ENCODE data around the gene FOXM1. TPM values are rescaled to one million over a fixed set of nuclear protein-coding genes. Genes with fewer than 3 reads are reported as not detected.

The FOXM1 gene, protein sequence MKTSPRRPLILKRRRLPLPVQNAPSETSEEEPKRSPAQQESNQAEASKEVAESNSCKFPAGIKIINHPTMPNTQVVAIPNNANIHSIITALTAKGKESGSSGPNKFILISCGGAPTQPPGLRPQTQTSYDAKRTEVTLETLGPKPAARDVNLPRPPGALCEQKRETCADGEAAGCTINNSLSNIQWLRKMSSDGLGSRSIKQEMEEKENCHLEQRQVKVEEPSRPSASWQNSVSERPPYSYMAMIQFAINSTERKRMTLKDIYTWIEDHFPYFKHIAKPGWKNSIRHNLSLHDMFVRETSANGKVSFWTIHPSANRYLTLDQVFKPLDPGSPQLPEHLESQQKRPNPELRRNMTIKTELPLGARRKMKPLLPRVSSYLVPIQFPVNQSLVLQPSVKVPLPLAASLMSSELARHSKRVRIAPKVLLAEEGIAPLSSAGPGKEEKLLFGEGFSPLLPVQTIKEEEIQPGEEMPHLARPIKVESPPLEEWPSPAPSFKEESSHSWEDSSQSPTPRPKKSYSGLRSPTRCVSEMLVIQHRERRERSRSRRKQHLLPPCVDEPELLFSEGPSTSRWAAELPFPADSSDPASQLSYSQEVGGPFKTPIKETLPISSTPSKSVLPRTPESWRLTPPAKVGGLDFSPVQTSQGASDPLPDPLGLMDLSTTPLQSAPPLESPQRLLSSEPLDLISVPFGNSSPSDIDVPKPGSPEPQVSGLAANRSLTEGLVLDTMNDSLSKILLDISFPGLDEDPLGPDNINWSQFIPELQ
- total RNA-seq (1.3 TPM), polyA plus RNA-seq (ENCODE audit: insufficient read depth, low read depth, low replicate concordance) (1.3 TPM)
- long read RNA-seq, donor 1, partial matches to known transcripts: 7 of 9 reads
- long read RNA-seq, donor 1, other reads (novel, unspliced or antisense): 0 of 9 reads
- long read RNA-seq, donor 2, partial matches to known transcripts: 0 of 2 reads
- long read RNA-seq, donor 2, other reads (novel, unspliced or antisense): 0 of 2 reads
- long read RNA-seq, donor 3, partial matches to known transcripts: 0 of 1 reads
- long read RNA-seq, donor 3, other reads (novel, unspliced or antisense): 0 of 1 reads
- long read RNA-seq, donor 4, partial matches to known transcripts: 0 of 2 reads
- long read RNA-seq, donor 4, other reads (novel, unspliced or antisense): 0 of 2 reads
- long read RNA-seq, donor 5: 0 reads
- long read RNA-seq, donor 6: 0 reads
- long read RNA-seq, donor 7, partial matches to known transcripts: 0 of 1 reads
- long read RNA-seq, donor 7, other reads (novel, unspliced or antisense): 1 of 1 reads
- long read RNA-seq, donor 8, partial matches to known transcripts: 5 of 7 reads
- long read RNA-seq, donor 8, other reads (novel, unspliced or antisense): 0 of 7 reads
- long read RNA-seq, donor 9: 0 reads
- long read RNA-seq, donor 10: 0 reads

DNA sequence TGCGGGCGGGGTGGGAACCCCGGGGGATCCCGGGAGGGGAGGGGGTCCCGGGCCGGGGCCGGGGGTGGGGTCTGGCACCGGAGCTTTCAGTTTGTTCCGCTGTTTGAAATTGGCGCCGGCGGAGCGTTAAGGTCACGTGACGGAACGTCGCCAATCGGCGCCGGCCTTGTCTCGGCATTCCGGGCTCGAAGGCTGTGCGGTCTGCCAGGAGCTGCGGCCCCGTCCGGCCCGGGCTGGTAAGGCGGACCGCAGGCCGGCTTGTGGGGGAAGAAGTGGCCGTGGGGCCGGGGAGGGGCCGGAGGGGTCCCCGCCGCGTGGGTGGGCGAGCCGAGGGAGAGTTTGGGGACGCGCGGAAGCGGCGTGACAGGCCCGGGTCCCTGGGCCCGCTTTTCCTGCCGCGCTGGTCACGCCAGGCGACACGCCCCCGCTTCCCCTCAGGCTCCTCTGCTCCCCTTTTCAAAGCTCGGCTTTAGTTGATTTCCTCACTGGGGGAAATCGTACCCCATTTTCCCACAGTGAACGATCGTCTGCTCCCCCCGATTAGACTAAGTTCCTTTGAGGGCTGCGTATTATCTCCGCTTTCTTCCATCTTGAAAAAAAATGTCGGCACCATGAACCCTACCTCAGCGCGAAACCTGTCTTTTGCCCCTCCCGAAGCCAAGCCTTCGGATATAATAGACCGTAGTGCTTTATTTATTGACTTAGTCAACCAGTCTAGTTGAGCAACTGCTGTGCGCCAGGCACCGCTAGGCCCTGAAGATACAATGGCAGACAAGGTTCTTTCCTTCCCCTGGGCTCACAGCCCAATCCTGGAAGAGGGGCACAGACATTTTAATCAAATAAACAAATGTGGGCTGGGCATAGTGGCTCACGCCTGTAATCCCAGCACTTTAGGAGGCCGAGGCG, at the start of gene FOXM1, which contains the start of gene RHNO1:
Gene FOXM1, minus strand, starts transcription at position 128 of the 906 bp plus-strand sequence. CDS start 2,696 bp downstream, outside the sequence.
Gene RHNO1, plus strand, starts transcription at position 177 of the 906 bp plus-strand sequence. CDS start 8,144 bp downstream, outside the sequence.
- Histone ChIP-seq H3K36me3 (ENCODE audit: control insufficient read depth in 2 of 3, insufficient read depth in 3 of 3, low read length in 3 of 3) (no peaks in the 10 kb centered on the region), H3K27ac (ENCODE audit: low read depth in 2 of 2, low read length in 2 of 2) (peak within 1 kb of the TSS; percentile 89 to 92), H3K4me1 (ENCODE audit: control insufficient read depth in 2 of 3, insufficient read depth in 2 of 3, low read depth in 1 of 3, low read length in 3 of 3) (peaks cover 0 to 16% (median 3%) of the 10 kb centered on the region in 3 donors), H3K27me3 (ENCODE audit: control insufficient read depth, insufficient read depth, low read length) (no peaks in the 10 kb centered on the region), H3K4me3 (ENCODE audit: low read length in 3 of 3) (peak within 1 kb of the TSS; percentile 87 to 96 (median 94)), H3K9me3 (ENCODE audit: control insufficient read depth in 2 of 3, insufficient read depth in 1 of 3, low read length in 3 of 3) (no peaks in the 10 kb centered on the region), H3K9ac (ENCODE audit: low read length in 3 of 3) (peak within 1 kb of the TSS; percentile 85 to 98 (median 93))
- DNase-seq: peak; percentile 93 to 97 (median 95)
- TF ChIP-seq, protein P1, sequence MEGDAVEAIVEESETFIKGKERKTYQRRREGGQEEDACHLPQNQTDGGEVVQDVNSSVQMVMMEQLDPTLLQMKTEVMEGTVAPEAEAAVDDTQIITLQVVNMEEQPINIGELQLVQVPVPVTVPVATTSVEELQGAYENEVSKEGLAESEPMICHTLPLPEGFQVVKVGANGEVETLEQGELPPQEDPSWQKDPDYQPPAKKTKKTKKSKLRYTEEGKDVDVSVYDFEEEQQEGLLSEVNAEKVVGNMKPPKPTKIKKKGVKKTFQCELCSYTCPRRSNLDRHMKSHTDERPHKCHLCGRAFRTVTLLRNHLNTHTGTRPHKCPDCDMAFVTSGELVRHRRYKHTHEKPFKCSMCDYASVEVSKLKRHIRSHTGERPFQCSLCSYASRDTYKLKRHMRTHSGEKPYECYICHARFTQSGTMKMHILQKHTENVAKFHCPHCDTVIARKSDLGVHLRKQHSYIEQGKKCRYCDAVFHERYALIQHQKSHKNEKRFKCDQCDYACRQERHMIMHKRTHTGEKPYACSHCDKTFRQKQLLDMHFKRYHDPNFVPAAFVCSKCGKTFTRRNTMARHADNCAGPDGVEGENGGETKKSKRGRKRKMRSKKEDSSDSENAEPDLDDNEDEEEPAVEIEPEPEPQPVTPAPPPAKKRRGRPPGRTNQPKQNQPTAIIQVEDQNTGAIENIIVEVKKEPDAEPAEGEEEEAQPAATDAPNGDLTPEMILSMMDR (IDR thresholded peaks at IDR 0.05; ENCODE audit: borderline replicate concordance, extremely low read depth, insufficient read depth): peak; percentile 32
- FAIRE-seq: no peak
- intact Hi-C loops (cut with DNase I): no loop called here

DNA sequence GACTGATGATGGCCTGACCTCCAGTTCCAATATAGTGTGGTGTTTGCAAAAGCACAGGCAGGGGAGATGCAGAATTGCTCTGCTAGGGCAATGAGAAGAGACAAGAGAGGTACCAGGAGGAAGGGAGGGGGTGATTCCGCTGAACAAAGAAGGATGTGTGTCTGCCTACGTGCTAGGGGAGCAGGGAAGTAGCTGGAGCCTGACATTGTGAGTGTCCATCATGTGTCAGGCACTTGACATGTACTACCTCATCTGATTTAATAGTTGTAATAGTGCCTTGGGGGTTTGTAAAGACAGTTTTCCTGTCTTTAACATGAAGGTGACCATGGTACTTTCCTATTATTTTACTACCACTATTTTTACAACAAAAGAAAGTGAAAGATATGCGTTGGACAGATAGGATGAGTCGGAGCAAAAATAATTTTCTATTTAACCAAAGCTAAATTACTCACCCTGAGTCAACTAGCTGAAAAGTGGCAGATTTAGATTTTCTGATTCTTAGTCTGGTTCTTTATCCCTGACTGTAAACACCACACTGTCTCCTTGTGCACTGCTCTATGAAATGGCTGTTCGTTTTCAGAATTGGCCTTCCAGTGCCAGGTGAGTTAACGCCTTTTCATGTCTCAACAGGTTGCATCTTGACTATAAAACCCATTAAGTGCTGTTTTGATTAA, 48.5 kb upstream of the FOXM1 start:
- Histone ChIP-seq H3K4me3 (ENCODE audit: low read length in 3 of 3) (no peak overlapping the region), H3K36me3 (ENCODE audit: control insufficient read depth in 2 of 3, insufficient read depth in 3 of 3, low read length in 3 of 3) (peaks cover 8 to 33% (median 21%) of the 10 kb centered on the region in 3 donors), H3K4me1 (ENCODE audit: control insufficient read depth in 2 of 3, insufficient read depth in 2 of 3, low read depth in 1 of 3, low read length in 3 of 3) (no peaks in the 10 kb centered on the region), H3K9ac (ENCODE audit: low read length in 3 of 3) (no peak overlapping the region), H3K9me3 (ENCODE audit: control insufficient read depth in 2 of 3, insufficient read depth in 1 of 3, low read length in 3 of 3) (no peaks in the 10 kb centered on the region), H3K27ac (ENCODE audit: low read depth in 2 of 2, low read length in 2 of 2) (no peak overlapping the region), H3K27me3 (ENCODE audit: control insufficient read depth, insufficient read depth, low read length) (no peaks in the 10 kb centered on the region)
- no peak for FAIRE-seq
- TF ChIP-seq, protein P1 (IDR thresholded peaks at IDR 0.05; ENCODE audit: borderline replicate concordance, extremely low read depth, insufficient read depth): no peak
- intact Hi-C loops (cut with DNase I): no loop called here
- no peak for DNase-seq
